HuH-7.5 (cell line): ENCODE data around the gene PCDHGA12.
"Not testable (repeated sequence)": the region's sequence is repeated elsewhere in the genome, so short reads cannot be mapped to it uniquely, and the experiment has no call there.

Experiments
- DNase-seq: peaks from one replicate; pipeline ENCODE4 v3.0.0; 2011; ENCODE audit warnings: low spot score

The PCDHGA12 gene

GRCh38 chr5:141407790-141408505 is 22.4 kb upstream of the PCDHGA12 start, which contains the start of gene PCDHGB6:
PCDHGB6 (plus strand) TSS chr5:141408021; CDS start chr5:141408203, 182 bp downstream.
- not testable (repeated sequence) for DNase-seq

DNA sequence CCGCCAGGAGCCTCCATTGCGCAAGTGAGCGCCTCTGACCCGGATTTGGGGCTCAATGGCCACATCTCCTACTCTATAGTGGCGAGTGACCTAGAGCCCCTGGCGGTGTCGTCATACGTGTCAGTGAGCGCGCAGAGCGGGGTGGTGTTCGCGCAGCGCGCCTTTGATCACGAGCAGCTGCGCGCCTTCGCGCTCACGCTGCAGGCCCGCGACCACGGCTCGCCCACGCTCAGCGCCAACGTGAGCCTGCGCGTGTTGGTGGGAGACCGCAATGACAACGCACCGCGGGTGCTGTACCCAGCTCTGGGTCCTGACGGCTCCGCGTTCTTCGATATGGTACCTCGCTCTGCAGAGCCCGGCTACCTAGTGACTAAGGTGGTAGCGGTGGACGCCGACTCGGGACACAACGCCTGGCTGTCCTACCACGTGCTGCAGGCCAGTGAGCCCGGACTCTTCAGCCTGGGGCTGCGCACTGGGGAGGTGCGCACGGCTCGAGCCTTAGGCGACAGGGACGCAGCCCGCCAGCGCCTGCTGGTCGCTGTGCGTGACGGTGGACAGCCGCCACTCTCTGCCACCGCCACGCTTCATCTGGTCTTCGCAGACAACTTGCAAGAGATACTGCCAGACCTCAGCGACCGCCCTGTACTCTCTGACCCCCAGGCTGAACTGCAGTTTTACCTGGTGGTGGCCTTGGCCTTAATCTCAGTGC is 20.6 kb upstream of the PCDHGA12 start:
- no peak for DNase-seq

DNA sequence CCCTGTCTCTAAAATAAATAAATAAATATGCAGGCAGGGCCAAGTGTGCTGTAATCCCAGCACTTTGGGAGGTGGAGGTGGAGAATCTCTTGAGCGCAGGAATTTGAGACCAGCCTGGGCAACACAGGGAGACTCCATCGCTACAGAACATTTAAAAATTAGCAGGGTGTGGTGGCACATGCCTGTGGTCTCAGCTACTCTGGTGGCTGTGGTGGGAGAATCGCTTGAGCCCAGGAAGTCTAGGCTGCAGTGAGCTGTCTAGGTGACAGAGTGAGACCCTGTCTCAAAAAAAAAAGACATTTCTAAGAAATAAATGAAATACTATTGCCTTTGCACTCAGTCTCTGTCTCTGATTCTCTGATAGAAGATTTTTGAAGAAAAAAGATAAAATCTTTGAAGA is 18.7 kb upstream of the PCDHGA12 start:
- DNase-seq = no peak

DNA sequence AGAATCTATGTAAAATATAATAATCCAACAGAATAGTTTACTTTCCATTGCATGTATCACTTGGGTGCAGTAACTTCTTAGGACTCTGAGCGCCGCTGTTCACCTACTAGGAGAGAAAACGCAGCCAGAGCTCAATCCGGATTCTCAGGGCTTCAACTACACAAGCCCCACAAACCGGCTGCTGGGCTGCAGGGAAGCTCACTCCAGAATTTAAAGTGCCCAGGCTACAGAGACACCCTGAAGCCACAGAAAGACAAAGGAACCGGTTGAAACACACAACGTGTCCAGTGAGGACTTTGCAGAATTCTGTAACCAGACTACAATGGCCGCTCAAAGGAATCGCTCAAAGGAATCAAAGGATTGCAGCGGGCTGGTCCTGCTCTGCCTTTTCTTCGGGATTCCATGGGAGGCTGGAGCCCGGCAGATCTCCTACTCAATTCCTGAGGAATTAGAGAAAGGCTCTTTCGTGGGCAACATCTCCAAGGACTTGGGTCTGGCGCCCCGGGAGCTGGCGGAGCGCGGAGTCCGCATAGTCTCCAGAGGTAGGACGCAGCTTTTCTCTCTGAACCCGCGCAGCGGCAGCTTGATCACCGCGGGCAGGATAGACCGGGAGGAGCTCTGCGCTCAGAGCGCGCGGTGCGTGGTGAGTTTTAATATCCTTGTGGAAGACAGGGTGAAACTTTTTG is 17.3 kb upstream of the PCDHGA12 start, which contains the start of gene PCDHGA10:
TSS of gene PCDHGA10 (plus strand) at position 134 of the 686 bp plus-strand sequence. CDS start at position 323, 189 bp downstream.
- peak; percentile 91 for DNase-seq

DNA sequence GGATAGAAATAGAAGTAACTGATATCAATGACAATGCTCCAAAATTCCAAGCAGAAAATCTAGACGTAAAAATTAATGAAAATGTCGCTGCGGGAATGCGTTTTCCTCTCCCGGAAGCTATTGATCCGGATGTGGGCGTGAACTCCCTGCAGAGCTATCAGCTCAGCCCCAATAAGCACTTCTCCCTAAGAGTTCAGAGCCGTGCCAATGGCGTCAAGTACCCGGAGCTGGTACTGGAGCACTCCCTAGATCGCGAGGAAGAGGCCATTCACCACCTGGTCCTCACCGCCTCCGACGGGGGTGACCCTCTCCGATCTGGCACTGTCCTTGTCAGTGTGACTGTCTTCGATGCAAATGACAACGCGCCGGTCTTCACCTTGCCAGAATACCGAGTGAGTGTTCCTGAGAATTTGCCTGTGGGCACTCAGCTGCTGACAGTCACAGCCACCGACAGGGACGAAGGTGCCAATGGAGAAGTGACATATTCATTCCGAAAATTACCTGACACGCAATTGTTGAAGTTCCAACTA is 16.7 kb upstream of the PCDHGA12 start:
- peak; percentile 88 for DNase-seq

DNA sequence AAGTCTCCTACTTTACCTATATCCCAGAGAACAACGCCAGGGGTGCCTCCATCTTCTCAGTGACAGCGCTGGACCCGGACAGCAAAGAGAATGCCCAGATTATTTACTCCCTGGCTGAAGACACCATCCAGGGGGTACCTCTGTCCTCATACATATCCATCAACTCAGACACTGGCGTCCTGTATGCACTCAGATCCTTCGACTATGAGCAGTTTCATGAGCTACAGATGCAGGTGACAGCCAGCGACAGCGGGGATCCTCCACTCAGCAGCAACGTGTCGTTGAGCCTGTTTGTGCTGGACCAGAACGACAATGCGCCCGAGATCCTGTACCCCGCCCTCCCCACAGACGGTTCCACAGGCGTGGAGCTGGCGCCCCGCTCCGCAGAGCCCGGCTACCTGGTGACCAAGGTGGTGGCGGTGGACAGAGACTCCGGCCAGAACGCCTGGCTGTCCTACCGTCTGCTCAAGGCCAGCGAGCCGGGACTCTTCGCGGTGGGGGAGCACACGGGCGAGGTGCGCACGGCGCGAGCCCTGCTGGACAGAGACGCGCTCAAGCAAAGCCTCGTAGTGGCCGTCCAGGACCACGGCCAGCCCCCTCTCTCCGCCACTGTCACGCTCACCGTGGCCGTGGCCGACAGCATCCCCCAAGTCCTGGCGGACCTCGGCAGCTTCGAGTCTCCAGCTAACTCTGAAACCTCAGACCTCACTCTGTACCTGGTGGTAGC is 15.6 kb upstream of the PCDHGA12 start:
- DNase-seq = not testable (repeated sequence)

DNA sequence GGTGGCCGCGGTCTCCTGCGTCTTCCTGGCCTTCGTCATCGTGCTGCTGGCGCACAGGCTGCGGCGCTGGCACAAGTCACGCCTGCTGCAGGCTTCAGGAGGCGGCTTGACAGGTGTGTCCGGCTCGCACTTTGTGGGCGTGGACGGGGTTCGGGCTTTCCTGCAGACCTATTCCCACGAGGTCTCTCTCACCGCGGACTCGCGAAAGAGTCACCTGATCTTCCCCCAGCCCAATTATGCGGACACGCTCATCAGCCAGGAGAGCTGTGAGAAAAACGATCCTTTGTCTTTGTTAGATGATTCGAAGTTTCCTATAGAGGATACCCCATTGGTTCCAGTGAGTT is 15.1 kb upstream of the PCDHGA12 start:
- DNase-seq = not testable (repeated sequence)

DNA sequence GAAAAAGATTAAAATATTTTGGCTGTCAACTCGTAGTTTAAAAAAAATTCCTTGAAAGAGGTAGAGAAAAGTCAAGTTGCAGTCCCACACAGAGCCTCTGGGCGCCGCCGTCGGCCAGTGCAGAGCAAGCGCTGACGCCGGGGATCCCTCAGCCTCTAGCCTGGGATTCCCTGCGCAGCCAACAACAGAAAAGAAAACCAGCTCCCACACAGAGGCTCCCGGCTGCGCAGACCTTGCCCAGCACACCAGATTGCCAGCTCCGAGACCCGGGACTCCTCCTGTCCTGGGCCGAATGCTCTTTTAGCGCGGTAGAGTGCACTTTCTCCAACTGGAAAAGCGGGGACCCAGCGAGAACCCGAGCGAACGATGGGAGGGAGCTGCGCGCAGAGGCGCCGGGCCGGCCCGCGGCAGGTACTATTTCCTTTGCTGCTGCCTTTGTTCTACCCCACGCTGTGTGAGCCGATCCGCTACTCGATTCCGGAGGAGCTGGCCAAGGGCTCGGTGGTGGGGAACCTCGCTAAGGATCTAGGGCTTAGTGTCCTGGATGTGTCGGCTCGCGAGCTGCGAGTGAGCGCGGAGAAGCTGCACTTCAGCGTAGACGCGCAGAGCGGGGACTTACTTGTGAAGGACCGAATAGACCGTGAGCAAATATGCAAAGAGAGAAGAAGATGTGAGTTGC is 12.7 kb upstream of the PCDHGA12 start, which contains the start of gene PCDHGB7:
TSS of gene PCDHGB7 (plus strand) at position 184 of the 679 bp plus-strand sequence. CDS start at position 367, 183 bp downstream.
- not testable (repeated sequence) for DNase-seq

DNA sequence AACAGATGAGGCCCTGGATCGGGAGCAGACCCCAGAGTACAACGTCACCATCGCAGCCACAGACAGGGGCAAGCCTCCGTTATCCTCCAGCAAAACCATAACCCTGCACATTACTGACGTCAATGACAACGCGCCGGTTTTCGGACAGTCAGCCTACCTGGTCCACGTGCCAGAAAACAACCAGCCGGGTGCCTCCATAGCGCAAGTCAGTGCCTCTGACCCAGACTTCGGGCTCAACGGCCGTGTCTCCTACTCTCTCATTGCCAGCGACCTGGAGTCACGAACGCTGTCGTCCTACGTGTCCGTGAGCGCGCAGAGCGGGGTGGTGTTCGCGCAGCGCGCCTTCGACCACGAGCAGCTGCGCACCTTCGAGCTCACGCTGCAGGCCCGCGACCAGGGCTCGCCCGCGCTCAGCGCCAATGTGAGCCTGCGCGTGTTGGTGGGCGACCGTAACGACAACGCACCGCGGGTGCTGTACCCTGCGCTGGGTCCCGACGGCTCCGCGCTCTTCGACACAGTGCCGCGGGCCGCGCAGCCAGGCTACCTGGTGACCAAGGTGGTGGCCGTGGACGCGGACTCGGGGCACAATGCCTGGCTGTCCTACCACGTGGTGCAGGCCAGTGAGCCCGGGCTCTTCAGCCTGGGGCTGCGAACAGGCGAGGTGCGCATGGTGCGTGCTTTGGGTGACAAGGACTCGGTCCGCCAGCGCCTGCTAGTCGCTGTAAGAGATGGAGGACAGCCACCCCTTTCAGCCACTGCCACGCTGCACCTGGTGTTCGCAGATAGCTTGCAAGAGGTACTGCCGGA is 11.0 kb upstream of the PCDHGA12 start:
- no peak for DNase-seq

GRCh38 chr5:141420855-141421488 is 9.3 kb upstream of the PCDHGA12 start, which contains the start of gene PCDHGA11:
PCDHGA11 (plus strand) TSS chr5:141421051; CDS start chr5:141421228, 177 bp downstream.
- DNase-seq = no peak

DNA sequence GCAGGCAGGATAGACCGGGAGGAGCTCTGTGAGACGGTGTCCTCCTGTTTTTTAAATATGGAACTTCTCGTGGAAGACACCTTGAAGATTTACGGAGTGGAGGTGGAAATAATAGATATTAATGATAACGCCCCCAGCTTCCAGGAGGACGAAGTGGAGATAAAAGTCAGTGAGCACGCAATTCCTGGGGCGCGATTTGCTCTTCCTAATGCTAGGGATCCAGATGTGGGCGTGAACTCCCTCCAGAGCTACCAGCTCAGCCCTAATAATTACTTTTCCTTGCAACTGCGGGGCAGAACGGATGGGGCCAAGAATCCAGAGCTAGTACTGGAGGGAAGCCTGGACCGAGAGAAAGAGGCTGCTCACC is 8.8 kb upstream of the PCDHGA12 start:
- no peak for DNase-seq

DNA sequence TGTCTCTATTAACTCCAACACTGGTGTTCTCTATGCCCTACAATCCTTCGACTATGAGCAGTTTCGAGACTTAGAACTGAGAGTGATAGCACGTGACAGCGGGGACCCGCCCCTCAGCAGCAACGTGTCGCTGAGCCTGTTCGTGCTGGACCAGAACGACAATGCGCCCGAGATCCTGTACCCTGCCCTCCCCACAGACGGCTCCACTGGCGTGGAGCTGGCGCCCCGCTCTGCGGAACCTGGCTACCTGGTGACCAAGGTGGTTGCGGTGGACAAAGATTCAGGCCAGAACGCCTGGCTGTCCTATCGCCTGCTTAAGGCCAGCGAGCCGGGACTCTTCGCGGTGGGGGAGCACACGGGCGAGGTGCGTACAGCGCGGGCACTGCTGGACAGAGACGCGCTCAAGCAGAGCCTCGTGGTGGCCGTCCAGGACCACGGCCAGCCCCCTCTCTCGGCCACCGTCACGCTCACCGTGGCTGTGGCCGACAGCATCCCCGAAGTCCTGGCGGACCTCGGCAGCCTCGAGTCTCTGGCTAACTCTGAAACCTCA is 7.5 kb upstream of the PCDHGA12 start:
- DNase-seq = no peak

DNA sequence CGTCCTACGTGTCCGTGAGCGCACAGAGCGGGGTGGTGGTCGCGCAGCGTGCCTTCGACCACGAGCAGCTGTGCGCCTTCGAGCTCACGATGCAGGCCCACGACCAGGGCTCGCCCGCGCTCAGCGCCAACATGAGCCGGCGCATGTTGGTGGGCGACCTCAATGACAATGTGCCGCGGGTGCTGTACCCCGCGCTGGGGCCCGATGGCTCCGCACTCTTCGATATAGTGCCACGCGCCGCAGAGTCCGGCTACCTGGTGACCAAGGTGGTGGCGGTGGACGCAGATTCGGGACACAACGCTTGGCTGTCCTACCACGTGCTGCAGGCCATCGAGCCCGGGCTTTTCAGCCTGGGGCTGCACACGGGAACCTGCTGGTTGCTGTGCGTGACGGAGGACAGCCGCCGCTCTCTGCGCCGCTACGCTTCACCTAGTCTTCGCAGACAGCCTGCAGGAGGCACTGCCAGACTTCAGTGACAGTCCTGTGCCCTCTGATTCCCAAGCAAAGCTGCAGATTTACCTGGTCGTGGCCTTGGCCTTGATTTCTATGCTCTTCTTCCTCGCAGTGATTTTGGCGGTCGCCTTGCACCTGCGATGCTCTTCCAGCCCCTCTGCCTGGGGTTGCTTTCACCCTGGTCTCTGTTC is 2.4 kb upstream of the PCDHGA12 start:
- no peak for DNase-seq

- DNase-seq = no peak
Observed at GRCh38 chr5:141431286-141431685, 979 bp downstream of the PCDHGA12 start.

DNA sequence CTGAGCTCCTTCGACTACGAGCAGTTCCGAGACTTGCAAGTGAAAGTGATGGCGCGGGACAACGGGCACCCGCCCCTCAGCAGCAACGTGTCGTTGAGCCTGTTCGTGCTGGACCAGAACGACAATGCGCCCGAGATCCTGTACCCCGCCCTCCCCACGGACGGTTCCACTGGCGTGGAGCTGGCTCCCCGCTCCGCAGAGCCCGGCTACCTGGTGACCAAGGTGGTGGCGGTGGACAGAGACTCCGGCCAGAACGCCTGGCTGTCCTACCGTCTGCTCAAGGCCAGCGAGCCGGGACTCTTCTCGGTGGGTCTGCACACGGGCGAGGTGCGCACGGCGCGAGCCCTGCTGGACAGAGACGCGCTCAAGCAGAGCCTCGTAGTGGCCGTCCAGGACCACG is 2.0 kb downstream of the PCDHGA12 start:
- DNase-seq = not testable (repeated sequence)

DNA sequence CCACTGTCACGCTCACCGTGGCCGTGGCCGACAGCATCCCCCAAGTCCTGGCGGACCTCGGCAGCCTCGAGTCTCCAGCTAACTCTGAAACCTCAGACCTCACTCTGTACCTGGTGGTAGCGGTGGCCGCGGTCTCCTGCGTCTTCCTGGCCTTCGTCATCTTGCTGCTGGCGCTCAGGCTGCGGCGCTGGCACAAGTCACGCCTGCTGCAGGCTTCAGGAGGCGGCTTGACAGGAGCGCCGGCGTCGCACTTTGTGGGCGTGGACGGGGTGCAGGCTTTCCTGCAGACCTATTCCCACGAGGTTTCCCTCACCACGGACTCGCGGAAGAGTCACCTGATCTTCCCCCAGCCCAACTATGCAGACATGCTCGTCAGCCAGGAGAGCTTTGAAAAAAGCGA is 2.4 kb downstream of the PCDHGA12 start:
- not testable (repeated sequence) for DNase-seq

- DNase-seq = no peak
Observed at GRCh38 chr5:141434006-141434405, 3.7 kb downstream of the PCDHGA12 start.

GRCh38 chr5:141437221-141437620 is 6.9 kb downstream of the PCDHGA12 start:
- no peak for DNase-seq
